ENCODE results near the gene CLRN1.

The CLRN1 gene

DNA sequence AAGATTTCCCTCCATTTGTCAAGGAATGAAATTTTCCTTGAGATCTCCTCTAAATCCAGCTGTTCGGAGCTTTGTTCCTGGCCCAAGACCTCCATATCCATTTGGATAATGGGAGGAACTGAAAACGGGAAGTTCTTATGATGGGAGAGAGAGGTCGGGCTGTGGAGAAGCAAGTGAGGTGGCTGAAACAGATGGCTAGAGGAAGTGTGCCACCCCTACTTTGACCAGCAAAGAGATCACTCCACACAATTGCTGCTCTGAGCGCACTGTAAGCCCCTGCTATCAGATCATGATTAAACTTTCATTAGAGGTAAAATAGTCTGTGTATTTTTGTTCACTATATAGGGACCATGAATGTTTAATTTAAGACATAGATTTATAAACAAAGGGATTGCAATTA, 67.2 kb downstream of the CLRN1 start, which contains the start of gene MINDY4B:
Gene MINDY4B (minus strand): TSS at position 101 of the 400 bp plus-strand sequence. CDS start 0 bp downstream, at position 101.
- H3K36me3 ChIP-seq (ENCODE audit: control insufficient read depth in 5 of 5, insufficient read depth in 5 of 5, low read length in 5 of 5) = no peaks in the 10 kb centered on the region
- peaks cover 0 to 5% (median 0%) of the 10 kb centered on the region in 5 donors for H3K27me3 ChIP-seq (ENCODE audit: control insufficient read depth in 5 of 5, insufficient read depth in 4 of 5, low read length in 5 of 5)
- no peaks in the 10 kb centered on the region for H3K4me1 ChIP-seq (ENCODE audit: control insufficient read depth in 5 of 5, insufficient read depth in 5 of 5, low read length in 5 of 5)
- no peak within 1 kb of the TSS for H3K27ac ChIP-seq (ENCODE audit: low read depth, low read length)
- H3K4me3 ChIP-seq (ENCODE audit: low read depth in 1 of 5, low read length in 5 of 5) = no peak within 1 kb of the TSS
- H3K9me3 ChIP-seq (ENCODE audit: control insufficient read depth in 5 of 5, low read length in 5 of 5) = no peaks in the 10 kb centered on the region
- no peak within 1 kb of the TSS for H3K9ac ChIP-seq (ENCODE audit: low read length in 5 of 5)

DNA sequence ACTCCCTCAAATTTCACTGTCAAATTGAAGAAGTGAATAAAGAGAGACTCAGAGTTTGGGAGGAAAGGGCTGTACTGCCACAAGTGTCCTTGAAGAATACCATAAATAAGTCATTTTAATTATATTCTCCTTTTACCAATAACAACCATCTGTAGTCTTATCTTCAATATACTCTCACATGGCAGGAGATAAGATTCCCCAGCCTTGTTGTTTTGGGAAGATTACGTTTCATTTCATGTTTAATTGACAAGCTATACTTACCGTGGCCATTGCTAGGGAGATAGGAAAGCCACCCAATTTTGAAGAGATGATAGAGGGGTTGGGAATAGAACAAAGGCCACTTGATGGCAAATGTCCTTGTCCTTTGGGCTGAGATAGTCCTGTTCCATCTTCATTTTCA, 69.5 kb downstream of the CLRN1 start:
- Histone ChIP-seq H3K9me3 (ENCODE audit: control insufficient read depth in 5 of 5, low read length in 5 of 5) (no peaks in the 10 kb centered on the region), H3K4me1 (ENCODE audit: control insufficient read depth in 5 of 5, insufficient read depth in 5 of 5, low read length in 5 of 5) (no peaks in the 10 kb centered on the region), H3K27ac (ENCODE audit: low read depth, low read length) (no peak overlapping the region), H3K4me3 (ENCODE audit: low read depth in 1 of 5, low read length in 5 of 5) (no peak overlapping the region), H3K36me3 (ENCODE audit: control insufficient read depth in 5 of 5, insufficient read depth in 5 of 5, low read length in 5 of 5) (no peaks in the 10 kb centered on the region), H3K27me3 (ENCODE audit: control insufficient read depth in 5 of 5, insufficient read depth in 4 of 5, low read length in 5 of 5) (peaks cover 0 to 2% (median 0%) of the 10 kb centered on the region in 5 donors), H3K9ac (ENCODE audit: low read length in 5 of 5) (no peak overlapping the region)

DNA sequence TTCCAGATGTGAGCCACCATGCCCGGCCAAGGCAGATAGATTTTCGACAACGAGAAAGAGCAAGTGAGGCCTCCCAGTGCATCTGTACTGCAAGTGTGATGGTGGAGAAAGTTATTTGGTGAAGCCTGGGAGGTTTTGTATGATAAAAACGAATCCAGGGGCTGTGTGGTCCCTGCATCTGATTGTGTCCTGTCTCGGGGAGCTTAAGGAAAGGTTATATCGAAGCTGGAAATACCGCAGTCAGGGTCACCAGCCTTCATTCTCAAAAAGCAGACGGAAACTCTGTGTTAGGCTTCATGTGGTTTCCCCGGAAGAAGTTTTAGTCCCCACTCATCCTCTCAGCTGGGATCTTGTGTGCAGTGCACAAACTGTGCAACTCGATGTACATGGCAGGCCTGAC, 70.7 kb downstream of the CLRN1 start:
- H3K9ac ChIP-seq (ENCODE audit: low read length in 5 of 5) = no peak overlapping the region
- H3K4me1 ChIP-seq (ENCODE audit: control insufficient read depth in 5 of 5, insufficient read depth in 5 of 5, low read length in 5 of 5) = no peaks in the 10 kb centered on the region
- peaks cover 0 to 2% (median 0%) of the 10 kb centered on the region in 5 donors for H3K27me3 ChIP-seq (ENCODE audit: control insufficient read depth in 5 of 5, insufficient read depth in 4 of 5, low read length in 5 of 5)
- no peak overlapping the region for H3K4me3 ChIP-seq (ENCODE audit: low read depth in 1 of 5, low read length in 5 of 5)
- H3K36me3 ChIP-seq (ENCODE audit: control insufficient read depth in 5 of 5, insufficient read depth in 5 of 5, low read length in 5 of 5) = no peaks in the 10 kb centered on the region
- H3K27ac ChIP-seq (ENCODE audit: low read depth, low read length) = no peak overlapping the region
- no peaks in the 10 kb centered on the region for H3K9me3 ChIP-seq (ENCODE audit: control insufficient read depth in 5 of 5, low read length in 5 of 5)

DNA sequence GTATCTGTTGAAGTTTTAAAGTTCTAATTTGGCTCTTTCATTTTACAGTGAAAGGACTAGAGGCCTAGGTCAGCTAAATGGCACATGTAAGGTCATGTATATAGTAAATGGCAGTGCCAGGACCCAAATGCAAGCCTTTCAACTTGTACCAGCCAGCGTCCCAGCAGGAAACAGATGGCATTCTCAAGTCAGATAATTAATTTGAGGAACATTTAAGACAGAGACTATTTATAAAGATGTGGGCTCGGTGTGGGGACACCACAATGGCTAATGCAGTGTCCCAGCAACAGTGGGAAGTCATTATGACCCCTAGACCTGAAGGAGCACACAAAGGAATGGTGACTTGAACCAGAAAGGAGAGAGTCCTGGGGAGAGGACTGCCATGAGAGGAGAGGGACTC, 73.4 kb downstream of the CLRN1 start:
- no peaks in the 10 kb centered on the region for H3K36me3 ChIP-seq (ENCODE audit: control insufficient read depth in 5 of 5, insufficient read depth in 5 of 5, low read length in 5 of 5)
- peaks cover 0 to 2% (median 0%) of the 10 kb centered on the region in 5 donors for H3K27me3 ChIP-seq (ENCODE audit: control insufficient read depth in 5 of 5, insufficient read depth in 4 of 5, low read length in 5 of 5)
- H3K27ac ChIP-seq (ENCODE audit: low read depth, low read length) = no peak overlapping the region
- H3K4me3 ChIP-seq (ENCODE audit: low read depth in 1 of 5, low read length in 5 of 5) = no peak overlapping the region
- no peaks in the 10 kb centered on the region for H3K4me1 ChIP-seq (ENCODE audit: control insufficient read depth in 5 of 5, insufficient read depth in 5 of 5, low read length in 5 of 5)
- H3K9me3 ChIP-seq (ENCODE audit: control insufficient read depth in 5 of 5, low read length in 5 of 5) = no peaks in the 10 kb centered on the region
- H3K9ac ChIP-seq (ENCODE audit: low read length in 5 of 5) = no peak overlapping the region

DNA sequence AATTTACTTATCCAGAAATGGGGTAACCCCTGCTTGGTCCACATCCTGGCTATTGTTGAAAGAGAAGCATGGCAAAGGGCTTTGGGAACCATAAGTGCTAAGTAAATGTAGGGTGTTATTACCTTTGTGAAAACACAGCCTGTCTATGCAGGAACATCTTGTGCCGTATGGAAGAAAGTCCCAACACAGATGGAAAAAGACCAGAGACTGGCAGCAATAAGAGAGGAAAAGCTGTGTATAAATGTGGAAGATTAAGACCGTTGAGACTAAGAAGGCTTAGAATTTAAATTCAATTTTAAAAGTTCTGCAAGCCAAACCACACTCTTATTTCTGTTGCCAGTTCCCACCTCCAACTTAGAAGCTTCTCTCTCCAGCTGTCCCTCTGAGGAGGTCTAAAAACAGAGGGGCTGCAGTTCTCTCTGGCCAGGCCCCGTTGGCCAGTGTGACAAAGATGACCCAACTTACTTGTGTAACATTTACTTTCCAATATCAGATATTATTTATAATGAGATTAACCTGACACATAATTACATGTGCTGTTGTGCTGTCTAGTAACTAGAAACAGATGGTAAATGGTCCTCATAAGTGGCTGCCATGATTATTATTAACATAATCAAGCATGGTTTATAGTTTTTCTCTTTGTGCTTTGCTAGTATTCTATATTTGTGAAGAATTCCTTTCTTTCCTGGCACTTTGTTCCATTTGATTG, 74.3 kb downstream of the CLRN1 start:
- H3K27ac ChIP-seq (ENCODE audit: low read depth, low read length) = no peak overlapping the region
- H3K4me3 ChIP-seq (ENCODE audit: low read depth in 1 of 5, low read length in 5 of 5) = no peak overlapping the region
- H3K9me3 ChIP-seq (ENCODE audit: control insufficient read depth in 5 of 5, low read length in 5 of 5) = no peaks in the 10 kb centered on the region
- H3K36me3 ChIP-seq (ENCODE audit: control insufficient read depth in 5 of 5, insufficient read depth in 5 of 5, low read length in 5 of 5) = no peaks in the 10 kb centered on the region
- H3K9ac ChIP-seq (ENCODE audit: low read length in 5 of 5) = no peak overlapping the region
- H3K27me3 ChIP-seq (ENCODE audit: control insufficient read depth in 5 of 5, insufficient read depth in 4 of 5, low read length in 5 of 5) = peaks cover 0 to 2% (median 0%) of the 10 kb centered on the region in 5 donors
- H3K4me1 ChIP-seq (ENCODE audit: control insufficient read depth in 5 of 5, insufficient read depth in 5 of 5, low read length in 5 of 5) = no peaks in the 10 kb centered on the region

DNA sequence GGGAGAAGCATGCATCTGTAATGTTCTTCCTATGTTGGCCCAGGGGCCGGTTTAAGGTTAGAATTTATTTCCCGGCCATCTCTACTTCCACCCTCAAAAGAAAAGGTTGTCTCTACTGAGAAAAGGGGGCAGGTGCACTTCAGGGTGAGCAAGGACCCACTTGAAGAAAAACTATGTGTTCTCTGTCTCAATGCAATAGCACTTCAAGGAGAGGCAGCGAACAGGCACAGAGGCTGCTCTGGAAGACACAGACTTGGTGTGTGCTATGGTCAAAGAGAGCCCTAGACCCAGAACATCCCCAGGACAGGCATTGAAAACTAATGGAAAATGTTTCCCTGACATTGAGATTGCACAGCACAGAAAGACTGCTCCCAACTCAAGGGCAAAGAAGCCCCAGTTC, 74.9 kb downstream of the CLRN1 start:
- Histone ChIP-seq H3K27me3 (ENCODE audit: control insufficient read depth in 5 of 5, insufficient read depth in 4 of 5, low read length in 5 of 5) (peaks cover 0 to 2% (median 0%) of the 10 kb centered on the region in 5 donors), H3K4me3 (ENCODE audit: low read depth in 1 of 5, low read length in 5 of 5) (no peak overlapping the region), H3K4me1 (ENCODE audit: control insufficient read depth in 5 of 5, insufficient read depth in 5 of 5, low read length in 5 of 5) (no peaks in the 10 kb centered on the region), H3K27ac (ENCODE audit: low read depth, low read length) (no peak overlapping the region), H3K9ac (ENCODE audit: low read length in 5 of 5) (no peak overlapping the region), H3K9me3 (ENCODE audit: control insufficient read depth in 5 of 5, low read length in 5 of 5) (no peaks in the 10 kb centered on the region), H3K36me3 (ENCODE audit: control insufficient read depth in 5 of 5, insufficient read depth in 5 of 5, low read length in 5 of 5) (no peaks in the 10 kb centered on the region)

DNA sequence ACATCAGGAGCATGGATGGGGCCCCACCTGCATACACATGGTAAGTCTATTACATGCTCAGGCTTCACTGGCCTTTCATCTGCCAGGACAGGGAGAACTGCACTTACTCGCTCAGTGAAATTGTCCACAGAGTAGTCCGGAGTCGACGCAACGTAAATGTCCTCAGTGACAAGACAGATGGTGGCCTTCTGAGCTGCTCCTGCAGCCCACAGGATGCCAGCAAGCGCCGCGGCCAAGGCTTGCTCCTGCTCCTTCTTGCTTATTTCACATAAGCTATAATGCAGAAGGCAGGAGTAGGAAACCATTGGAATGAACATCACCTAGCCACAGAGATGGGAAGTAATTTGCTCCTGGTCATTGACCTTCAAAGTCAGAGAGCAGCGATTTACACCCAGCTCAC, 81.7 kb downstream of the CLRN1 start:
- H3K36me3 ChIP-seq (ENCODE audit: control insufficient read depth in 5 of 5, insufficient read depth in 5 of 5, low read length in 5 of 5) = no peaks in the 10 kb centered on the region
- H3K27me3 ChIP-seq (ENCODE audit: control insufficient read depth in 5 of 5, insufficient read depth in 4 of 5, low read length in 5 of 5) = no peaks in the 10 kb centered on the region
- no peak overlapping the region for H3K4me3 ChIP-seq (ENCODE audit: low read depth in 1 of 5, low read length in 5 of 5)
- H3K9ac ChIP-seq (ENCODE audit: low read length in 5 of 5) = no peak overlapping the region
- H3K9me3 ChIP-seq (ENCODE audit: control insufficient read depth in 5 of 5, low read length in 5 of 5) = no peaks in the 10 kb centered on the region
- no peaks in the 10 kb centered on the region for H3K4me1 ChIP-seq (ENCODE audit: control insufficient read depth in 5 of 5, insufficient read depth in 5 of 5, low read length in 5 of 5)
- no peak overlapping the region for H3K27ac ChIP-seq (ENCODE audit: low read depth, low read length)

DNA sequence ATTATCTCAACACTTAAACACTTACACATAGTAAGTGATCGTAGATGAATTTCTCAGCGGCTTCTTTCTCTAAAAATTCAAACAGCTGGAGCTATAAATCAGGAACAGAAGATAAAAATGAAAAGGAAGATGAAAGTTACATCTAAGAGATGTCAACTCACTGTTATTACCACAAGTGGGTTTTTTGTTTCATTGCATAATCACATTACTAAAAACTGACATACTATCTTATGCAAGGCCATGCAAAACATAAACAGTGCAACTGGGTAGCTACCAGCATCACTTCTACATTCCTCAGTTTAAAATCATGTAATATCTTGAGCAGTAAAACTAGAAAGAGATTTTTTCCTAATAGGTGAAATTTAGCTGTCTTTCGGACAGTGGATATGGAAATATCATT, 82.2 kb downstream of the CLRN1 start:
- Histone ChIP-seq H3K4me1 (ENCODE audit: control insufficient read depth in 5 of 5, insufficient read depth in 5 of 5, low read length in 5 of 5) (no peaks in the 10 kb centered on the region), H3K4me3 (ENCODE audit: low read depth in 1 of 5, low read length in 5 of 5) (no peak overlapping the region), H3K36me3 (ENCODE audit: control insufficient read depth in 5 of 5, insufficient read depth in 5 of 5, low read length in 5 of 5) (no peaks in the 10 kb centered on the region), H3K9ac (ENCODE audit: low read length in 5 of 5) (no peak overlapping the region), H3K9me3 (ENCODE audit: control insufficient read depth in 5 of 5, low read length in 5 of 5) (no peaks in the 10 kb centered on the region), H3K27ac (ENCODE audit: low read depth, low read length) (no peak overlapping the region), H3K27me3 (ENCODE audit: control insufficient read depth in 5 of 5, insufficient read depth in 4 of 5, low read length in 5 of 5) (no peaks in the 10 kb centered on the region)

DNA sequence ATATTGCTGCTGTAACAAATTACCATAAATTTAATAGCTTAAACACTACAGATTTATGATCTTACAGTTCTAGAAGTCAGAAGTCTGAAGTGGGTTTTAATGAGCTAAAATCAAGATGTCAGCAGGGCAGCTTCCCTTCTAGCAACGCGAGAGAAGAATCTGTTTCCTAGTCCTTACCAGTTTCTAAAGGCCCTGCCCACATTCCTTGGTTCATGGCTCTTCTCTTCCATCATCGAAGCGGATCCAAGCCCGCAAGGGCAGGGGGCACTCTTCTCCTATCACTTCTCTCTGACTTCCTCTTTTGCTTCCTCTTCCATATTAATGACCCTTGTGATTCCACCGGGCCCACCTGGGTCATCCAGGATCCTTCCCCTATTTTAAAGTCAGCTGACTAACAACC, 83.4 kb downstream of the CLRN1 start:
- H3K36me3 ChIP-seq (ENCODE audit: control insufficient read depth in 5 of 5, insufficient read depth in 5 of 5, low read length in 5 of 5) = no peaks in the 10 kb centered on the region
- no peak overlapping the region for H3K27ac ChIP-seq (ENCODE audit: low read depth, low read length)
- peaks cover 0 to under 1% (median 0%) of the 10 kb centered on the region in 5 donors for H3K27me3 ChIP-seq (ENCODE audit: control insufficient read depth in 5 of 5, insufficient read depth in 4 of 5, low read length in 5 of 5)
- no peaks in the 10 kb centered on the region for H3K4me1 ChIP-seq (ENCODE audit: control insufficient read depth in 5 of 5, insufficient read depth in 5 of 5, low read length in 5 of 5)
- H3K9ac ChIP-seq (ENCODE audit: low read length in 5 of 5) = no peak overlapping the region
- no peaks in the 10 kb centered on the region for H3K9me3 ChIP-seq (ENCODE audit: control insufficient read depth in 5 of 5, low read length in 5 of 5)
- H3K4me3 ChIP-seq (ENCODE audit: low read depth in 1 of 5, low read length in 5 of 5) = no peak overlapping the region

DNA sequence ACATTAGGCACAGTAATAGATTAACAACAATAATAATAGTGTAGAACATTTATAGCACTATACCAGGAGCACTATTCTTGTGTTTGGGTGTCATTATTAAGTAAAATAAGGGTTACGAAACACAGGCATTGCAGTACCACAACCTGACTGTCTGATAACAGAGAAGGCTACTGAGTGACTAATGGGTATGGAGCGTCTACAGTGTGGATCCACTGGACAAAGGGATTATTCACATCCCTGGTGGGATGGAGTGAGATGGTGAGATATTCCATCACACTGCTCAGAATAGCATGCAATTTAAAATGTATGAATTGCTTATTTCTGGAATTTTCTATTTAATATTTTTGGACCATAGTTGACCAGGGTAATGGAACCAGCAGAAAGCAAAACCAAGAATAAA, 85.5 kb downstream of the CLRN1 start:
- Histone ChIP-seq H3K4me1 (ENCODE audit: control insufficient read depth in 5 of 5, insufficient read depth in 5 of 5, low read length in 5 of 5) (no peaks in the 10 kb centered on the region), H3K27me3 (ENCODE audit: control insufficient read depth in 5 of 5, insufficient read depth in 4 of 5, low read length in 5 of 5) (peaks cover 0 to 6% (median 0%) of the 10 kb centered on the region in 5 donors), H3K36me3 (ENCODE audit: control insufficient read depth in 5 of 5, insufficient read depth in 5 of 5, low read length in 5 of 5) (no peaks in the 10 kb centered on the region), H3K4me3 (ENCODE audit: low read depth in 1 of 5, low read length in 5 of 5) (no peak overlapping the region), H3K27ac (ENCODE audit: low read depth, low read length) (no peak overlapping the region), H3K9me3 (ENCODE audit: control insufficient read depth in 5 of 5, low read length in 5 of 5) (no peaks in the 10 kb centered on the region), H3K9ac (ENCODE audit: low read length in 5 of 5) (no peak overlapping the region)
